Upper lobe of right lung (tissue), 1 donor: ENCODE measurements around the gene BFSP1. TPM values are rescaled to one million over a fixed set of nuclear protein-coding genes. Genes with fewer than 3 reads are reported as not detected.

Experiments used
- ATAC-seq: fragments of 200-7000 bp; cut with Tn5 transposase; one replicate; pipeline ENCODE4 v1.9.1; 2020; ENCODE audit warnings: mild to moderate bottlenecking, moderate library complexity
- DNase-seq: peaks from one replicate; pipeline ENCODE4 v3.0.0-alpha.2; 2020
- H3K27ac ChIP-seq: fragments of 200-600 bp; one replicate; pipeline ENCODE4 v1.8.0; 2022
- H3K27me3 ChIP-seq: fragments of 200-600 bp; one replicate; pipeline ENCODE4 v1.8.0; 2022; ENCODE audit warnings: mild to moderate bottlenecking
- H3K36me3 ChIP-seq: fragments of 200-600 bp; one replicate; pipeline ENCODE4 v1.8.0; 2022
- H3K4me1 ChIP-seq: fragments of 200-600 bp; one replicate; pipeline ENCODE4 v1.8.0; 2022
- H3K4me3 ChIP-seq: fragments of 200-600 bp; one replicate; pipeline ENCODE4 v1.8.0; 2022; ENCODE audit warnings: mild to moderate bottlenecking
- H3K9me3 ChIP-seq: fragments of 200-600 bp; one replicate; pipeline ENCODE4 v1.8.0; 2022
- CTCF ChIP-seq: fragments of 200-600 bp; IDR thresholded peaks from one replicate; pipeline ENCODE4 v1.8.0; 2022; ENCODE audit warnings: antibody characterized with exemption
- intact Hi-C: fragments of 100-400 bp; cut with DNase I; formaldehyde crosslinking; loops from one replicate; pipeline ENCODE4 v1.11.0; 2022
- total RNA-seq: library from RNA; stranded (reverse); fragmentation: NEBNext Ultra II Directional; extraction: Animal tissue kit (Norgen Biotek cat#: 25700); gene quantifications from one replicate; pipeline ENCODE4 v1.2.1, GENCODE V29; 2021
- donor health status: DM: no; HTN: yes; CAD: no; lungs with severe emphysema.

BFSP1 gene
- total RNA-seq, 1 donor from 2014 or later, result 2.7 TPM

- H3K36me3 ChIP-seq, result peaks cover 5% of the 10 kb centered on the region
- H3K27ac ChIP-seq, result peak overlapping the region; percentile 100
- H3K4me1 ChIP-seq, result peaks cover 38% of the 10 kb centered on the region
- no peaks in the 10 kb centered on the region for H3K9me3 ChIP-seq
- no peak for TF ChIP-seq CTCF
- ATAC-seq (no peak), DNase-seq (no peak)
- no peaks in the 10 kb centered on the region for H3K27me3 ChIP-seq
- peak overlapping the region; percentile 93 for H3K4me3 ChIP-seq
- intact Hi-C loops, result no loop called here
Observed at GRCh38 chr20:17572034-17572638, 41.0 kb upstream of the BFSP1 start.

DNA sequence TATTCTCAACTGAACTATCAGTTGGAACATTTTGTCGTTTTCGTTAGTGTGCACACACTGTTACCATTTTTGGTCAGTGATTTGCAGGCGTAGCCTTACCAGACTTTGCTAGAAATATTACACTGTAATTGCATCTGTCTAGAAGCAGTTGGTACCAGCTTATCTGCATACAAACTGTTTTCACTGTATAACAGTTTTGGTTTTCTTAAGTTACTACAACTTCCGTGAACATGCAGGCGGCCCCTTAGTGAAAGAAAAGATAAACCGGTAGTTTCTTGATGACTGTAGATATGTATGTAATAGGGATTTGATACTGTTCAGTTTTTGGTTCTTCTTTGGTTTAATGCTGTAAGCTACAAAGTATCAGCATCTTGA, 40.0 kb upstream of the BFSP1 start:
- no peak for TF ChIP-seq CTCF
- intact Hi-C loops, result no loop called here
- no peak for ATAC-seq
- peaks cover 5% of the 10 kb centered on the region for H3K36me3 ChIP-seq
- peak overlapping the region; percentile 93 for H3K4me3 ChIP-seq
- no peaks in the 10 kb centered on the region for H3K9me3 ChIP-seq
- DNase-seq, result no peak
- peaks cover 32% of the 10 kb centered on the region for H3K4me1 ChIP-seq
- H3K27ac ChIP-seq, result peak overlapping the region; percentile 100
- no peaks in the 10 kb centered on the region for H3K27me3 ChIP-seq

DNA sequence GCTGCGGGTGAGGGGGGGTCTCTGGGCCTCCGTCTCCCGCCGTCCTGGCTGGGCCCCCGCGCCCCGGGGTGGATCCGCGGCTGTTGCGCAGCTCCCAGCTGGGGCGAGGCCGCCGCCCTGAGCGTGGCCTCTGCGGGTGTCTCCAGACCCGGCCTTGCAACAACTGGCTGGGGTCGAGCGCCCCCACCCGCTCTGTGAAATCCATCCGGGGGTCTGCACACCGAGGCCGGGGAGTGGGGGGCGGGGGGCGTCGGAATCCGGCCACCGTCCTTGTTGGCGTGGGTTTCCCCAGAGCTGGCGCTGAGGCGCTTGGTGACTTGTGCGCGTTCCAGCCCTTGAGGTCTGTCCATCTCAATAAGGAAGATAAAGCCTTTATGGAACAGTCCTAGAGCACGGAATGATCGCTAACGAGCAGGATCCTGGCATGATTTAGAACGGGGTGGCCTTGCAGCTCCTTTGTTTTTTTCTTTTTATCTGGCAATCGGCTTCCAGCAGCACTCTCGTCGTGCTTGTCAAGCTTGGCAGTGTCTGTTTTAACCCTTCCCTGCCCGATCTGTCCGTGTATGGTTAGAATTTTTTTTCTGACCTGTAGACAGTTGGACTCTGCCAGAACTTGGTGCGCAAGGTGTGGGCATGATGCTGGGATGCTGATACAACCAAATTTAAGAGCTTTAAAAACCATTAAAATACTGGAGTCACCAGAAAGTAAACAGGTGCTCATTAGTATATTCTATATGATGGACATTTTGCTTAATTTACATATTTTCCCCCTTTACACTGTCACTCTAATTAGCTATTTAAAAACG, 39.4 kb upstream of the BFSP1 start:
- H3K9me3 ChIP-seq, result no peaks in the 10 kb centered on the region
- peaks cover 5% of the 10 kb centered on the region for H3K36me3 ChIP-seq
- peak overlapping the region; percentile 100 for H3K27ac ChIP-seq
- peak overlapping the region; percentile 93 for H3K4me3 ChIP-seq
- intact Hi-C loops, result no loop called here
- no peaks in the 10 kb centered on the region for H3K27me3 ChIP-seq
- DNase-seq (peak; percentile 83), ATAC-seq (peak; percentile 40)
- no peak for TF ChIP-seq CTCF
- peaks cover 26% of the 10 kb centered on the region for H3K4me1 ChIP-seq

DNA sequence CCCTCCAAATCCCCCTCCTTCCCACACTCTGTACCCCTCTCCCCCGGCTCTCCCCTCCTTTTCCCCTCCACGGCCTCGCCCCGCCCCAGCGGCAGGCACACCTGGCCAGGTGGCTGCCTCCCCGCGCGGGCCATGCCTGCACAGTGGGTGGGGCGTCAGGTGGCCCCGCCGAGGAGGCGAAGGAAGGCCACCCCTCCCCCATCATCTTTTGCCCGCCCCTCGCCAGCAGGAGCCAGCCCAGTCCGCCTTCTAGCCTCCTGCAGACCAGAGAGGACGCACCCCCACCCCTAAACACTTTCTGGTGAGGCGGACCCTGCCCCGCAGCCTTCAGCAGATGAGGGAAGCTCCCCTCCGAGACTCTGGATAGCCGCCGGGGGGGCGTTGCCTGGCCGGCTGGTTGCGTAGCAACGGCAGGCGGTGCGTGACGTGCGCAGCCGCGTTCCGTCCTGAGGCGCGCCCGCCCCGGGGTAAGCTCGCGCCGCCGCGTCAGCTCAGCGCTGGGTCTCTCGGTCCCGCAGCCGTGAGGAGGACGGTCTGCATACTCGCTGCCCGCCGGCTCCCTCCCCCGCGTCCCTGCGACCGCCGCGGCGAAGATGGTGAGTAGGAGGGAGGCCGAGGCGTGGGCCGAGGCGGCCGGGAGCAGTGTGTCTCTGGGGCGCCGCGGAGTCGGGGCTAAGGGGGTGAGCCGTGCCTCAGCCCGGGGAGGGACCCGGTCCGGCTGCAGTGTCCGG, 38.6 kb upstream of the BFSP1 start, which contains the start of gene DSTN:
TSS of gene DSTN (plus strand) at position 460 of the 731 bp plus-strand sequence. CDS start at position 594, 134 bp downstream.
- peaks cover 26% of the 10 kb centered on the region for H3K4me1 ChIP-seq

More for the DNA sequence above, 38.6 kb upstream of the BFSP1 start, which contains the start of gene DSTN:
- Histone ChIP-seq H3K4me3 (peak within 1 kb of the TSS; percentile 93), H3K27ac (peak within 1 kb of the TSS; percentile 100), H3K36me3 (peaks cover 5% of the 10 kb centered on the region), H3K27me3 (no peaks in the 10 kb centered on the region), H3K9me3 (no peaks in the 10 kb centered on the region)
- peak; percentile 97 for DNase-seq
- peak; percentile 91 for ATAC-seq
- no peak for TF ChIP-seq CTCF
- intact Hi-C loops, result no loop called here
